ENCODE data around the gene CREM.
A peak's percentile ranks its signal among the peaks of the same experiment; 100 is the strongest.

Gene CREM

GRCh38 chr10:35136263-35136815 lies 9.7 kb downstream of the CREM start:
- DNase-seq, result no peak

- DNase-seq, result no peak
Measured at GRCh38 chr10:35140126-35140525, 13.5 kb downstream of the CREM start.

GRCh38 chr10:35140727-35141126 lies 14.1 kb downstream of the CREM start:
- DNase-seq, result no peak

GRCh38 chr10:35150308-35150707 lies 23.7 kb downstream of the CREM start:
- DNase-seq, result no peak

GRCh38 chr10:35152992-35153391 lies 26.3 kb downstream of the CREM start:
- DNase-seq, result no peak

GRCh38 chr10:35153716-35154115 lies 27.1 kb downstream of the CREM start:
- no peak for DNase-seq

GRCh38 chr10:35160743-35161142 lies 34.1 kb downstream of the CREM start:
- no peak for DNase-seq

GRCh38 chr10:35161906-35162305 lies 35.3 kb downstream of the CREM start:
- DNase-seq, result no peak

GRCh38 chr10:35165136-35165535 lies 38.5 kb downstream of the CREM start:
- no peak for DNase-seq

GRCh38 chr10:35165811-35166210 lies 39.2 kb downstream of the CREM start:
- DNase-seq, result no peak

- DNase-seq, result no peak
Measured at GRCh38 chr10:35166607-35167006, 40.0 kb downstream of the CREM start.

GRCh38 chr10:35167342-35167741 lies 40.7 kb downstream of the CREM start:
- no peak for DNase-seq

- no peak for DNase-seq
Measured at GRCh38 chr10:35172146-35172545, 45.5 kb downstream of the CREM start.

- DNase-seq, result peak; percentile 49
Measured at GRCh38 chr10:35172574-35172973, 45.9 kb downstream of the CREM start.

GRCh38 chr10:35178331-35178730 lies 51.7 kb downstream of the CREM start:
- DNase-seq, result no peak

GRCh38 chr10:35182631-35183510 lies 56.2 kb downstream of the CREM start:
- DNase-seq, result no peak

- DNase-seq, result no peak
Measured at GRCh38 chr10:35184527-35185171, 58.0 kb downstream of the CREM start.

GRCh38 chr10:35185260-35186034 lies 58.8 kb downstream of the CREM start:
- DNase-seq, result no peak

- no peak for DNase-seq
Measured at GRCh38 chr10:35188954-35189353, 62.3 kb downstream of the CREM start.

- DNase-seq, result no peak
Measured at GRCh38 chr10:35191523-35191922, 64.9 kb downstream of the CREM start.

- DNase-seq, result no peak
Measured at GRCh38 chr10:35192645-35193249, 66.1 kb downstream of the CREM start.

GRCh38 chr10:35194471-35194870 lies 67.8 kb downstream of the CREM start:
- DNase-seq, result peak; percentile 42

GRCh38 chr10:35194906-35195305 lies 68.3 kb downstream of the CREM start:
- DNase-seq, result peak; percentile 36
